ENCODE data around the gene C19orf18.
"Not testable (repeated sequence)": the region's sequence is repeated elsewhere in the genome, so short reads cannot be mapped to it uniquely, and the experiment has no call there.

C19orf18 gene

GRCh38 chr19:57974434-57974833, at the start of gene C19orf18:
Gene C19orf18 (minus strand): TSS chr19:57974534. CDS start chr19:57974432, 102 bp downstream.
- no peak for ATAC-seq
- no peak for DNase-seq

GRCh38 chr19:58022283-58022660, 47.9 kb upstream of the C19orf18 start:
- DNase-seq (no peak), ATAC-seq (no peak)

- peak; percentile 65 for ATAC-seq
- DNase-seq = peak; percentile 43
Measured at GRCh38 chr19:58021541-58022282, 47.4 kb upstream of the C19orf18 start.

GRCh38 chr19:58020129-58020528, 45.8 kb upstream of the C19orf18 start:
- DNase-seq (no peak), ATAC-seq (no peak)

GRCh38 chr19:58014141-58014540, 39.8 kb upstream of the C19orf18 start:
- DNase-seq (no peak), ATAC-seq (no peak)

- no peak for DNase-seq
- ATAC-seq = no peak
Measured at GRCh38 chr19:58010507-58010906, 36.2 kb upstream of the C19orf18 start.

- ATAC-seq (peak; percentile 76), DNase-seq (peak; percentile 63)
Measured at GRCh38 chr19:58009666-58010301, 35.5 kb upstream of the C19orf18 start.

GRCh38 chr19:58009301-58009665, 34.9 kb upstream of the C19orf18 start:
- DNase-seq (no peak), ATAC-seq (no peak)

GRCh38 chr19:58008877-58009276, 34.5 kb upstream of the C19orf18 start:
- DNase-seq, ATAC-seq: not testable (repeated sequence)

- no peak for ATAC-seq
- DNase-seq = no peak
Measured at GRCh38 chr19:58007285-58007684, 33.0 kb upstream of the C19orf18 start.

GRCh38 chr19:58003174-58003828, 29.0 kb upstream of the C19orf18 start:
- ATAC-seq (no peak), DNase-seq (no peak)

- ATAC-seq (peak; percentile 98), DNase-seq (peak; percentile 86)
Measured at GRCh38 chr19:58002384-58003173, 28.2 kb upstream of the C19orf18 start, which contains the start of gene ZNF606. Gene ZNF606 (minus strand): TSS chr19:58002820. CDS start chr19:58001319, 1,501 bp downstream.

- DNase-seq (peak; percentile 19), ATAC-seq (no peak)
Measured at GRCh38 chr19:58001895-58002369, 27.6 kb upstream of the C19orf18 start.

- ATAC-seq (no peak), DNase-seq (no peak)
Measured at GRCh38 chr19:58000677-58001076, 26.3 kb upstream of the C19orf18 start.

- no peak for DNase-seq
- no peak for ATAC-seq
Measured at GRCh38 chr19:57992841-57993240, 18.5 kb upstream of the C19orf18 start.

GRCh38 chr19:57978586-57979289, 4.4 kb upstream of the C19orf18 start:
- DNase-seq (no peak), ATAC-seq (no peak)

GRCh38 chr19:57964761-57965160, 9.6 kb downstream of the C19orf18 start:
- no peak for ATAC-seq

GRCh38 chr19:57961785-57962184, 12.5 kb downstream of the C19orf18 start:
- ATAC-seq = no peak
- no peak for DNase-seq

More at GRCh38 chr19:57964761-57965160, 9.6 kb downstream of the C19orf18 start:
- DNase-seq = no peak

- no peak for ATAC-seq
- no peak for DNase-seq
Measured at GRCh38 chr19:57954996-57955395, 19.3 kb downstream of the C19orf18 start.

GRCh38 chr19:57949702-57950101, 24.6 kb downstream of the C19orf18 start:
- ATAC-seq = no peak
- DNase-seq = no peak

- no peak for ATAC-seq
- DNase-seq = no peak
Measured at GRCh38 chr19:57949296-57949695, 25.0 kb downstream of the C19orf18 start.

Data from stimulated activated naive CD8-positive, alpha-beta T cell treated with anti-CD3 and anti-CD28 coated beads, Interleukin-15, Interleukin-2, amounts not matched to agents 100 U/mL and 50 U/mL, for 24 hours (primary cell).